Small intestine (tissue), 7 donors: ENCODE results near the gene PIK3AP1. TPM values are rescaled to one million over a fixed set of nuclear protein-coding genes. Genes with fewer than 3 reads are reported as not detected.
A peak's percentile ranks its signal among the peaks of the same experiment; 100 is the strongest.

Experiments
- DNase-seq, 2 donors: peaks; one replicate each; pipeline versions ENCODE4 v3.0.0 to v3.0.0-alpha.2; 2013
- FAIRE-seq: peaks from 2 replicates; lab custom pipeline; 2012; peaks lifted over from hg19 to GRCh38; lab: Jason Lieb, UNC
- H3K27ac ChIP-seq, 3 donors: one replicate each; pipeline ENCODE4 v1.5.1; 2013; ENCODE audit warnings: low read length in 2 of 3, mild to moderate bottlenecking in 2 of 3, control low read depth in 1 of 3, inconsistent platforms in 1 of 3, low read depth in 1 of 3, moderate library complexity in 1 of 3
- H3K27me3 ChIP-seq, 3 donors: one replicate each; pipeline ENCODE4 v1.6.1; 2013; ENCODE audit warnings: low read length in 3 of 3, inconsistent platforms in 1 of 3; ENCODE audit not compliant: control insufficient read depth in 3 of 3, insufficient read depth in 3 of 3
- H3K36me3 ChIP-seq, 3 donors: one replicate each; pipeline ENCODE4 v1.6.1; 2013; ENCODE audit warnings: low read length in 3 of 3, inconsistent platforms in 1 of 3, low read depth in 1 of 3, mild to moderate bottlenecking in 1 of 3, moderate library complexity in 1 of 3; ENCODE audit not compliant: control insufficient read depth in 3 of 3, insufficient read depth in 2 of 3
- H3K4me1 ChIP-seq, 3 donors: one replicate each; pipeline ENCODE4 v1.6.1; 2013; ENCODE audit warnings: low read length in 2 of 3, inconsistent platforms in 1 of 3, low read depth in 1 of 3, mild to moderate bottlenecking in 1 of 3, moderate library complexity in 1 of 3; ENCODE audit not compliant: control insufficient read depth in 3 of 3, insufficient read depth in 2 of 3
- H3K4me3 ChIP-seq, 3 donors: one replicate each; pipeline ENCODE4 v1.5.1; 2013; ENCODE audit warnings: low read length in 3 of 3, control low read depth in 1 of 3, inconsistent platforms in 1 of 3, low read depth in 1 of 3, mild to moderate bottlenecking in 1 of 3, moderate library complexity in 1 of 3
- H3K9me3 ChIP-seq, 2 donors: one replicate each; pipeline ENCODE4 v1.6.1; 2013; ENCODE audit warnings: low read depth in 1 of 2, low read length in 1 of 2; ENCODE audit not compliant: control insufficient read depth in 2 of 2, insufficient read depth in 1 of 2
- WGBS, 3 donors: extraction: QIAGEN DNeasy Blood & Tissue Kit; methylation state at CpG; one replicate each; pipeline ENCODE4 v1.1.7; 2013; 5-methylcytosine and 5-hydroxymethylcytosine counted together
- polyA plus RNA-seq, 4 donors: library from polyadenylated mRNA; stranded (reverse) in 3 of 4; unstranded in 1 of 4; fragments of 200-250 nt in 3 of 4; fragments of 120-200 nt in 1 of 4; gene quantifications; one replicate each; pipeline versions ENCODE4 v1.2.1 to v1.2.3, GENCODE V29; 2013
- donor health status: healthy with polysubstance abuse.
- donor health status: control.
- donor health status: control.
- donor health status: Bipolar disorder and iron deficiency.
- donor health status: healthy.

The PIK3AP1 gene
- polyA plus RNA-seq, 4 donors = 5.6 to 9.2 (median 6.6) TPM

- FAIRE-seq (no peak), DNase-seq (no peak)
- no peaks in the 10 kb centered on the region for H3K27me3 ChIP-seq
- H3K9me3 ChIP-seq = no peaks in the 10 kb centered on the region
- H3K27ac ChIP-seq = peak overlapping the region in 2 of 3 donors; percentile 58 to 70
- H3K4me1 ChIP-seq = peaks cover 2 to 28% (median 5%) of the 10 kb centered on the region in 3 donors
- no peaks in the 10 kb centered on the region for H3K36me3 ChIP-seq
- WGBS, 3 donors = 81 to 94% (median 85%) methylated on average over 4 of the region's 4 CpGs
- H3K4me3 ChIP-seq = no peak overlapping the region
These were observed 49.0 kb downstream of the PIK3AP1 start for GRCh38 chr10:96671211-96671890.

GRCh38 chr10:96670786-96671185 is 49.5 kb downstream of the PIK3AP1 start:
- Histone ChIP-seq H3K27ac (peak overlapping the region in 1 of 3 donors; percentile 70), H3K9me3 (no peaks in the 10 kb centered on the region), H3K27me3 (no peaks in the 10 kb centered on the region), H3K4me1 (peaks cover 2 to 23% (median 5%) of the 10 kb centered on the region in 3 donors), H3K4me3 (no peak overlapping the region), H3K36me3 (no peaks in the 10 kb centered on the region)
- DNase-seq (no peak), FAIRE-seq (no peak)
- 44 to 57% (median 48%) methylated on average over 4 of the region's 4 CpGs for WGBS, 3 donors

DNA sequence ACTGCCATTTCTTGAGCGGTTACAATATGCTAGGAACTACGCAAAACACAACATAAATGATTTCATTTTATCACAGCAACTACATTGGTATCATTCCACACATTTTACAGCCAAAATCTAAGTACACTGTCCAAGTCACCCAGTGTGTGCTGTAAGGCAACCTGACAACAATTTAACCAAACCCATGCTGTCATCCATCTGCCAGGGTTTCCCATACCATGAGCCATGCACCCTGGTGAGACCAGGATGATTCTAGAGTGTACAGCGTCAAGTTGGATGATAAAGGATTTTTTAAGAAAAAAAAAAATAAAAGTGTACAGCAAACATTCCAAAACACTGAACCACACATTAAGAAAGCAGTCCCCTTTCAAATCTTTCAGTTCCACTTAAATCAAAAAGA is 52.9 kb downstream of the PIK3AP1 start:
- peaks cover 1 to 15% (median 3%) of the 10 kb centered on the region in 3 donors for H3K4me1 ChIP-seq

DNA sequence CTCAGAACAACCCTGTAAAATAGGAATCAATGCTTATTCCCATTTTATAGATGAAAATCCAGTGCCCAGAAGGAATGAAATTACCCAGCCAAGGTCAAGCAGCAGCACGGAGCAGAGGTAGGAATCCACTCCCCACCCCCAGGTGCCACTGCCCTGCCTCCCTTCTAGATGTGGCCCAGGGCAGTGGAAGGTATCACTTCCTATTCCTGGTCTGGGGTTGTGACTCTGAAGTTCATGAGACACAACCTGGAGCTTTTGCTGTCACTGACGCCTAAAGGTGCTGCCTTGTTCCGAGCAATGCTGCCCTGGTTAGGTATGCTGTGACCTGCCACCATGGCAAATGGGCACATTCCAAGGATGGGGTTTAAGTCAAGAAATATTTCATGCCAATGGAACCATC is 53.6 kb downstream of the PIK3AP1 start:
- no peak for DNase-seq
- WGBS, 3 donors = 88 to 92% (median 90%) methylated on average over 3 of the region's 3 CpGs
- peaks cover 0 to 11% (median 3%) of the 10 kb centered on the region in 3 donors for H3K4me1 ChIP-seq
- H3K27ac ChIP-seq = no peak overlapping the region
- no peak overlapping the region for H3K4me3 ChIP-seq
- no peaks in the 10 kb centered on the region for H3K36me3 ChIP-seq
- H3K27me3 ChIP-seq = no peaks in the 10 kb centered on the region
- H3K9me3 ChIP-seq = no peaks in the 10 kb centered on the region
- FAIRE-seq = no peak

More for the DNA sequence above, 52.9 kb downstream of the PIK3AP1 start:
- 93 to 95% (median 94%) methylated on average over 3 of the region's 3 CpGs for WGBS, 3 donors
- FAIRE-seq = no peak
- H3K9me3 ChIP-seq = no peaks in the 10 kb centered on the region
- H3K36me3 ChIP-seq = no peaks in the 10 kb centered on the region
- no peak overlapping the region for H3K4me3 ChIP-seq
- no peak overlapping the region for H3K27ac ChIP-seq
- DNase-seq = no peak
- H3K27me3 ChIP-seq = no peaks in the 10 kb centered on the region

GRCh38 chr10:96665306-96665705 is 55.0 kb downstream of the PIK3AP1 start:
- no peak overlapping the region for H3K4me3 ChIP-seq
- H3K27me3 ChIP-seq = no peaks in the 10 kb centered on the region
- H3K4me1 ChIP-seq = peaks cover 0 to 11% (median 3%) of the 10 kb centered on the region in 3 donors
- DNase-seq = peak in 1 of 2 donors; percentile 17
- H3K27ac ChIP-seq = no peak overlapping the region
- no peak for FAIRE-seq
- H3K36me3 ChIP-seq = no peaks in the 10 kb centered on the region
- no peaks in the 10 kb centered on the region for H3K9me3 ChIP-seq
- 31 to 53% (median 47%) methylated on average over 6 of the region's 6 CpGs for WGBS, 3 donors

DNA sequence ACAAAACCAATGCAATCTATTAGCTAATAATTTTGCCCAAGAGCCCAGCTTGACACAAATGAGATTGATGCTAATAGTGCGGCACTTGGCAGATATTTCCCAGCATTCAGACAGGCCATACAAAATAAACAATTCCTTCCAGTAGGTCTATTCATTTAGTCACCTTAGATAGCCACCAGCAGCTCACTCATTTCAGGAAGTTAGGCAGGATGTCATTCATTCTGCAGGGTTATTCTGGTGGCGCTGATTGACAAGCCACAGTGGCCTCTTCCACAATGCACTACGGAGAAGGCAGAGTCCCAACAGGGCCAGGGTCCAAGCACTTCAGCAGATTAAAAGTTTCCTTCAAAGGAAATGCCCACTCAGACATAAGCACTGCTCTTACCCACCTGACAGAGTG is 55.8 kb downstream of the PIK3AP1 start:
- H3K4me3 ChIP-seq = no peak overlapping the region
- H3K27ac ChIP-seq = no peak overlapping the region
- DNase-seq = peak in 1 of 2 donors; percentile 24
- no peaks in the 10 kb centered on the region for H3K36me3 ChIP-seq
- no peaks in the 10 kb centered on the region for H3K27me3 ChIP-seq
- H3K9me3 ChIP-seq = no peaks in the 10 kb centered on the region
- FAIRE-seq = no peak
- WGBS, 3 donors = 55 to 62% (median 56%) methylated on average over 3 of the region's 3 CpGs
- H3K4me1 ChIP-seq = peaks cover 0 to 11% (median 3%) of the 10 kb centered on the region in 3 donors

GRCh38 chr10:96663797-96664196 is 56.5 kb downstream of the PIK3AP1 start:
- no peak overlapping the region for H3K4me3 ChIP-seq
- H3K27me3 ChIP-seq = no peaks in the 10 kb centered on the region
- DNase-seq (peak; percentile 27 to 73), FAIRE-seq (no peak)
- peaks cover 0 to 11% (median 3%) of the 10 kb centered on the region in 3 donors for H3K4me1 ChIP-seq
- no peaks in the 10 kb centered on the region for H3K9me3 ChIP-seq
- no peak overlapping the region for H3K27ac ChIP-seq
- H3K36me3 ChIP-seq = no peaks in the 10 kb centered on the region

DNA sequence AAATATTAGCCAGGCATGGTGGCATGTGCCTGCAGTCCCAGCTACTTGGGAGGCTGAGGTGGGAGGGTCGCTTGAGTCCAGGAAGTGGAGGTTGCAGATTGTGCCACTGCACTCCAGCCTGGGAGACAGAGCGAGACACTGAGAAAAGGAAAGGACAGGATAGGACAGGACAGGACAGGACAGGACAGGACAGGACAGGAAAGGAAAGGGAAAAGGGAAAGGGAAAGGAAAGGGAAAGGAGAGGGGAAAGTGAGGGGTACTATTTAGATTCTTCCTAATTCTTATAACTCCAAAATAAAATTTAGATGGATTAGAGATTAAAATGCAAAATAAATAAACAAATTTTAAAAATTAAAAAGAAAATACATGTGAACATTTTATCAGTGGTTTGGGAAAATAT is 58.7 kb downstream of the PIK3AP1 start:
- DNase-seq (no peak), FAIRE-seq (no peak)
- Histone ChIP-seq H3K27ac (no peak overlapping the region), H3K27me3 (no peaks in the 10 kb centered on the region), H3K4me3 (no peak overlapping the region), H3K9me3 (no peaks in the 10 kb centered on the region), H3K36me3 (no peaks in the 10 kb centered on the region), H3K4me1 (peaks cover 0 to 11% (median 3%) of the 10 kb centered on the region in 3 donors)
- 80 to 92% (median 88%) methylated on average over 2 of the region's 2 CpGs for WGBS, 3 donors
